Sigmoid colon (tissue), 7 donors: Measurements from ENCODE around the gene POU2AF1. TPM values are rescaled to one million over a fixed set of nuclear protein-coding genes. Genes with fewer than 3 reads are reported as not detected.

ENCODE experiments used
- DNase-seq: peaks from one replicate; pipeline ENCODE4 v3.0.0-alpha.2; 2019
- H3K27ac ChIP-seq, 4 donors: fragments of 200-600 bp; sonication (generic); one replicate each; pipeline ENCODE4 v1.5.1; 2016 to 2019; ENCODE audit warnings: mild to moderate bottlenecking in 1 of 4
- H3K27me3 ChIP-seq, 3 donors: fragments of 200-600 bp; sonication (generic); one replicate each; pipeline ENCODE4 v1.5.1; 2019; ENCODE audit warnings: mild to moderate bottlenecking in 1 of 3
- H3K36me3 ChIP-seq, 4 donors: fragments of 200-600 bp; sonication (generic); one replicate each; pipeline ENCODE4 v1.5.1; 2016 to 2019
- H3K4me1 ChIP-seq, 4 donors: fragments of 200-600 bp; sonication (generic); one replicate each; pipeline ENCODE4 v1.5.1; 2017 to 2019
- H3K4me3 ChIP-seq, 4 donors: fragments of 200-600 bp; sonication (generic); one replicate each; pipeline ENCODE4 v1.5.1; 2017 to 2019; ENCODE audit warnings: mild to moderate bottlenecking in 2 of 4, moderate library complexity in 1 of 4
- H3K9me3 ChIP-seq, 4 donors: fragments of 200-600 bp in 3 of 4; sonication (generic) in 3 of 4; one replicate each; pipeline versions ENCODE4 v1.5.1 to v1.6.1; 2013 to 2019
- EP300 ChIP-seq, 4 donors: sonication (generic); formaldehyde crosslinking; IDR thresholded peaks; one replicate each; pipeline ENCODE4 v1.6.1; 2017; ENCODE audit warnings: antibody characterized with exemption in 4 of 4
- POLR2A ChIP-seq, 2 donors: fragments of 450-650 bp; IDR thresholded peaks; one replicate each; pipeline ENCODE4 v1.6.1; 2016; ENCODE audit warnings: antibody characterized with exemption in 2 of 2, mild to moderate bottlenecking in 2 of 2, moderate library complexity in 2 of 2
- POLR2AphosphoS5 ChIP-seq, 4 donors: sonication (generic); formaldehyde crosslinking; IDR thresholded peaks; one replicate each; pipeline ENCODE4 v1.6.1; 2017; ENCODE audit warnings: antibody characterized with exemption in 4 of 4
- WGBS, 2 donors: extraction: QIAGEN DNeasy Blood & Tissue Kit; methylation state at CpG; one replicate each; pipeline ENCODE4 v1.1.7; 2013; 5-methylcytosine and 5-hydroxymethylcytosine counted together
- intact Hi-C: fragments of 100-400 bp; cut with DNase I; formaldehyde crosslinking; loops from one replicate; pipeline ENCODE4 v1.15.1; 2023
- polyA plus RNA-seq, 3 donors: library from polyadenylated mRNA; stranded (reverse); fragments of 200-250 nt; gene quantifications; one replicate each; pipeline ENCODE4 v1.2.3, GENCODE V29; 2013
- small RNA-seq, 3 donors: library from RNA; depleted of rRNA; stranded (forward); fragments of <200 nt; gene quantifications; one replicate each; pipeline ENCODE3, GENCODE V24; 2016
- total RNA-seq, 4 donors: library from RNA; depleted of rRNA; stranded (reverse); fragments of >200 nt; gene quantifications; one replicate each; pipeline ENCODE4 v1.1.0, GENCODE V29; 2016
- TF ChIP-seq, protein P1 (sequence below), 4 experiments: fragments of 450-650 bp in 3 of 4; fragments of 200-600 bp in 1 of 4; IDR thresholded peaks; one replicate each; pipeline ENCODE4 v1.5.1; 2016 to 2019; ENCODE audit warnings: antibody characterized with exemption in 4 of 4, mild to moderate bottlenecking in 3 of 4, moderate library complexity in 2 of 4
- donor health status: healthy with polysubstance abuse.
- donor health status: Bipolar disorder and iron deficiency.
- donor health status: healthy.

Gene POU2AF1
- total and polyA plus RNA-seq, 7 donors = 0.16 to 27.0 (median 1.1) TPM; not detected in 3

DNA sequence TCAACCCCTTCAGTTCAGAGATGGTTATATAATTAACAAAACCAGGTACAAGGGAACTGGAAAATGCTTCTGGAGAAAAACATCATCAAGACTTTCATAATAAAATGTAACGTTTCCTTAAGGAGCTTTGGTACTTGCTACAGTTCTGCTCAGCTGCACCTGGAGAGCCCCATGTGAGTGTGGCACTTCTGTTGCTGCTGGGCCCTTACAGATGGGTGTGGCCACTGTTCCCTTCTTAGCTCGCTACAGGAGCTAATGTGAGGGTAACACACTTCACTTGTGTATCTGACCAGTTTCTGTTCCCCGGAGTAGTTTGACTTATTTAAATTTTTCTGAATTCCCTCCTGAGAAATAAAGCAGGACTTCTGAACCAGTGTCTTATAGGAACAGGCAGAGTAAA, 76.8 kb downstream of the POU2AF1 start:
- Histone ChIP-seq H3K4me1 (peaks cover 0 to 45% (median 29%) of the 10 kb centered on the region in 4 donors), H3K27ac (peak overlapping the region in 3 of 4 donors; percentile 7 to 71 (median 67)), H3K36me3 (no peaks in the 10 kb centered on the region), H3K9me3 (no peaks in the 10 kb centered on the region), H3K4me3 (no peak overlapping the region), H3K27me3 (no peaks in the 10 kb centered on the region)
- 15 to 47% methylated on average over 3 of the region's 3 CpGs for WGBS, 2 donors
- TF ChIP-seq POLR2A (IDR thresholded peaks at IDR 0.05) (no peak), EP300 (IDR thresholded peaks at IDR 0.05) (no peak), POLR2AphosphoS5 (IDR thresholded peaks at IDR 0.05) (no peak)
- TF ChIP-seq, protein P1, sequence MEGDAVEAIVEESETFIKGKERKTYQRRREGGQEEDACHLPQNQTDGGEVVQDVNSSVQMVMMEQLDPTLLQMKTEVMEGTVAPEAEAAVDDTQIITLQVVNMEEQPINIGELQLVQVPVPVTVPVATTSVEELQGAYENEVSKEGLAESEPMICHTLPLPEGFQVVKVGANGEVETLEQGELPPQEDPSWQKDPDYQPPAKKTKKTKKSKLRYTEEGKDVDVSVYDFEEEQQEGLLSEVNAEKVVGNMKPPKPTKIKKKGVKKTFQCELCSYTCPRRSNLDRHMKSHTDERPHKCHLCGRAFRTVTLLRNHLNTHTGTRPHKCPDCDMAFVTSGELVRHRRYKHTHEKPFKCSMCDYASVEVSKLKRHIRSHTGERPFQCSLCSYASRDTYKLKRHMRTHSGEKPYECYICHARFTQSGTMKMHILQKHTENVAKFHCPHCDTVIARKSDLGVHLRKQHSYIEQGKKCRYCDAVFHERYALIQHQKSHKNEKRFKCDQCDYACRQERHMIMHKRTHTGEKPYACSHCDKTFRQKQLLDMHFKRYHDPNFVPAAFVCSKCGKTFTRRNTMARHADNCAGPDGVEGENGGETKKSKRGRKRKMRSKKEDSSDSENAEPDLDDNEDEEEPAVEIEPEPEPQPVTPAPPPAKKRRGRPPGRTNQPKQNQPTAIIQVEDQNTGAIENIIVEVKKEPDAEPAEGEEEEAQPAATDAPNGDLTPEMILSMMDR (IDR thresholded peaks at IDR 0.05) = no peak
- no peak for DNase-seq
- intact Hi-C loops = no loop called here

Small RNA genes within 50 kb of the gene (small RNA-seq; reads per million reads assigned to genes)
- gene MIR4491 = 0 reads per million in 3 donors
- gene RNU2-60P = 0 reads per million in 3 donors

Other genes starting within 250 kb of the POU2AF1 start
- gene POU2AF2, start 133.6 kb downstream of the POU2AF1 start, total RNA-seq = not detected
- gene POU2AF2, start 133.6 kb downstream of the POU2AF1 start, polyA plus RNA-seq = 1 to 10 TPM; 1.5 to 2.5 (median 2.4) TPM
- gene POU2AF3, start 80.7 kb downstream of the POU2AF1 start, total RNA-seq = 1 to 10 TPM in 3 of 4 donors, under 1 TPM in 1; 0.68 to 4.7 (median 3.2) TPM
- gene POU2AF3, start 80.7 kb downstream of the POU2AF1 start, polyA plus RNA-seq = 1 to 10 TPM in 2 of 3 donors, under 1 TPM in 1; 0.92 to 5.8 (median 4.8) TPM
- not detected for gene BTG4, start 133.1 kb upstream of the POU2AF1 start, total RNA-seq
- gene BTG4, start 133.1 kb upstream of the POU2AF1 start, polyA plus RNA-seq = not detected
- gene HOATZ, start 135.5 kb upstream of the POU2AF1 start, total RNA-seq = not detected
- not detected for gene HOATZ, start 135.5 kb upstream of the POU2AF1 start, polyA plus RNA-seq
- 10 to 100 TPM; 36.0 to 65.8 (median 48.1) TPM for gene LAYN, start 161.4 kb upstream of the POU2AF1 start, total RNA-seq
- 1 to 10 TPM; 1.4 to 5.9 (median 4.8) TPM for gene LAYN, start 161.4 kb upstream of the POU2AF1 start, polyA plus RNA-seq
- 10 to 100 TPM; 10.7 to 14.1 (median 11.8) TPM for gene SIK2, start 223.2 kb upstream of the POU2AF1 start, total RNA-seq
- 1 to 10 TPM; 4.8 to 7.6 (median 5.1) TPM for gene SIK2, start 223.2 kb upstream of the POU2AF1 start, polyA plus RNA-seq